IPS-20b (cell line): Measurements from ENCODE around the gene HIPK2.

ENCODE experiments used
- H3K27ac ChIP-seq: one replicate; pipeline ENCODE4 v1.5.1; 2013; ENCODE audit warnings: low read length
- H3K27me3 ChIP-seq: 2 replicates; pipeline ENCODE4 v1.6.1; 2013; ENCODE audit warnings: mild to moderate bottlenecking, low read length, inconsistent platforms; ENCODE audit not compliant: insufficient read depth
- H3K36me3 ChIP-seq: 2 replicates; pipeline ENCODE4 v1.6.1; 2013; ENCODE audit warnings: low read depth, mild to moderate bottlenecking, inconsistent platforms, low read length, moderate library complexity; ENCODE audit not compliant: insufficient read depth
- H3K4me1 ChIP-seq: 2 replicates; pipeline ENCODE4 v1.6.1; 2013; ENCODE audit warnings: mild to moderate bottlenecking, control low read depth, inconsistent platforms, low read length, moderate library complexity; ENCODE audit not compliant: insufficient read depth
- H3K4me3 ChIP-seq: 2 replicates; pipeline ENCODE4 v1.5.1; 2013; ENCODE audit warnings: mild to moderate bottlenecking, low read length, inconsistent platforms
- H3K9ac ChIP-seq: 2 replicates; pipeline ENCODE4 v1.6.1; 2013; ENCODE audit warnings: low read depth, mild to moderate bottlenecking, inconsistent platforms, low read length, moderate library complexity
- H3K9me3 ChIP-seq: 2 replicates; pipeline ENCODE4 v1.6.1; 2013; ENCODE audit warnings: mild to moderate bottlenecking, low read depth, low read length, inconsistent platforms; ENCODE audit not compliant: insufficient read depth

Gene HIPK2

GRCh38 chr7:139767561-139767982, 10.2 kb downstream of the HIPK2 start:
- Histone ChIP-seq H3K4me1 (no peaks in the 10 kb centered on the region; the same call in 1 of the 2 replicates), H3K9me3 (no peaks in the 10 kb centered on the region), H3K27ac (no peak overlapping the region), H3K4me3 (no peak overlapping the region), H3K27me3 (no peaks in the 10 kb centered on the region), H3K36me3 (peaks cover 6% of the 10 kb centered on the region; the same call in 1 of the 2 replicates), H3K9ac (no peak overlapping the region)

- H3K4me3 ChIP-seq: no peak overlapping the region
- no peak overlapping the region for H3K9ac ChIP-seq
- H3K27ac ChIP-seq: no peak overlapping the region
- peaks cover 6% of the 10 kb centered on the region; the same call in 1 of the 2 replicates for H3K36me3 ChIP-seq
- no peaks in the 10 kb centered on the region for H3K4me1 ChIP-seq
- no peaks in the 10 kb centered on the region for H3K27me3 ChIP-seq
- no peaks in the 10 kb centered on the region for H3K9me3 ChIP-seq
Observed at GRCh38 chr7:139765143-139765542, 12.7 kb downstream of the HIPK2 start.

- no peak overlapping the region for H3K4me3 ChIP-seq
- H3K27me3 ChIP-seq: no peaks in the 10 kb centered on the region
- H3K4me1 ChIP-seq: no peaks in the 10 kb centered on the region
- no peak overlapping the region for H3K9ac ChIP-seq
- H3K27ac ChIP-seq: no peak overlapping the region
- H3K9me3 ChIP-seq: no peaks in the 10 kb centered on the region
- no peaks in the 10 kb centered on the region for H3K36me3 ChIP-seq
Observed at GRCh38 chr7:139763330-139763729, 14.5 kb downstream of the HIPK2 start.

- H3K27ac ChIP-seq: no peak overlapping the region
- no peak overlapping the region for H3K4me3 ChIP-seq
- H3K9ac ChIP-seq: no peak overlapping the region
- no peaks in the 10 kb centered on the region for H3K27me3 ChIP-seq
- H3K4me1 ChIP-seq: no peaks in the 10 kb centered on the region
- no peaks in the 10 kb centered on the region for H3K9me3 ChIP-seq
- H3K36me3 ChIP-seq: no peaks in the 10 kb centered on the region
Observed at GRCh38 chr7:139762886-139763285, 14.9 kb downstream of the HIPK2 start.

- H3K9ac ChIP-seq: no peak overlapping the region
- H3K4me1 ChIP-seq: no peaks in the 10 kb centered on the region
- no peak overlapping the region for H3K27ac ChIP-seq
- H3K9me3 ChIP-seq: no peaks in the 10 kb centered on the region
- no peaks in the 10 kb centered on the region for H3K36me3 ChIP-seq
- H3K4me3 ChIP-seq: no peak overlapping the region
- H3K27me3 ChIP-seq: no peaks in the 10 kb centered on the region
Observed at GRCh38 chr7:139758388-139758787, 19.4 kb downstream of the HIPK2 start.

- H3K4me3 ChIP-seq: no peak overlapping the region
- H3K36me3 ChIP-seq: no peaks in the 10 kb centered on the region
- H3K9ac ChIP-seq: no peak overlapping the region
- no peaks in the 10 kb centered on the region for H3K9me3 ChIP-seq
- H3K27ac ChIP-seq: no peak overlapping the region
- no peaks in the 10 kb centered on the region for H3K27me3 ChIP-seq
- no peaks in the 10 kb centered on the region for H3K4me1 ChIP-seq
Observed at GRCh38 chr7:139757968-139758367, 19.8 kb downstream of the HIPK2 start.

- Histone ChIP-seq H3K9me3 (no peaks in the 10 kb centered on the region), H3K36me3 (no peaks in the 10 kb centered on the region), H3K4me1 (no peaks in the 10 kb centered on the region), H3K9ac (no peak overlapping the region), H3K4me3 (no peak overlapping the region), H3K27ac (no peak overlapping the region), H3K27me3 (no peaks in the 10 kb centered on the region)
Observed at GRCh38 chr7:139753693-139754111, 24.1 kb downstream of the HIPK2 start.

- Histone ChIP-seq H3K27ac (no peak overlapping the region), H3K4me3 (no peak overlapping the region), H3K9me3 (no peaks in the 10 kb centered on the region), H3K4me1 (no peaks in the 10 kb centered on the region), H3K36me3 (no peaks in the 10 kb centered on the region), H3K9ac (no peak overlapping the region), H3K27me3 (no peaks in the 10 kb centered on the region)
Observed at GRCh38 chr7:139753081-139753692, 24.6 kb downstream of the HIPK2 start.

GRCh38 chr7:139752604-139753003, 25.2 kb downstream of the HIPK2 start:
- no peaks in the 10 kb centered on the region for H3K4me1 ChIP-seq
- no peaks in the 10 kb centered on the region for H3K36me3 ChIP-seq
- no peak overlapping the region for H3K4me3 ChIP-seq
- no peak overlapping the region for H3K27ac ChIP-seq
- no peak overlapping the region for H3K9ac ChIP-seq
- H3K9me3 ChIP-seq: no peaks in the 10 kb centered on the region
- H3K27me3 ChIP-seq: no peaks in the 10 kb centered on the region

- H3K27ac ChIP-seq: no peak overlapping the region
- H3K9ac ChIP-seq: no peak overlapping the region
- H3K4me3 ChIP-seq: no peak overlapping the region
- H3K4me1 ChIP-seq: no peaks in the 10 kb centered on the region
- no peaks in the 10 kb centered on the region for H3K36me3 ChIP-seq
- no peaks in the 10 kb centered on the region for H3K27me3 ChIP-seq
- no peaks in the 10 kb centered on the region for H3K9me3 ChIP-seq
Observed at GRCh38 chr7:139752148-139752547, 25.6 kb downstream of the HIPK2 start.

- Histone ChIP-seq H3K4me1 (peaks cover 5% of the 10 kb centered on the region; the same call in 1 of the 2 replicates), H3K9ac (no peak overlapping the region), H3K9me3 (no peaks in the 10 kb centered on the region), H3K36me3 (no peaks in the 10 kb centered on the region), H3K27ac (no peak overlapping the region), H3K4me3 (no peak overlapping the region), H3K27me3 (no peaks in the 10 kb centered on the region)
Observed at GRCh38 chr7:139750459-139751095, 27.2 kb downstream of the HIPK2 start.

GRCh38 chr7:139749545-139749944, 28.3 kb downstream of the HIPK2 start:
- Histone ChIP-seq H3K27ac (no peak overlapping the region), H3K4me3 (no peak overlapping the region), H3K36me3 (no peaks in the 10 kb centered on the region)

More at GRCh38 chr7:139749545-139749944, 28.3 kb downstream of the HIPK2 start:
- H3K9ac ChIP-seq: no peak overlapping the region
- H3K27me3 ChIP-seq: no peaks in the 10 kb centered on the region
- H3K4me1 ChIP-seq: peaks cover 11% of the 10 kb centered on the region; the same call in 1 of the 2 replicates
- H3K9me3 ChIP-seq: no peaks in the 10 kb centered on the region
